GM12891 (cell line): ENCODE data around the gene SLC25A21.

Experiments used
- DNase-seq: peaks from one replicate; pipeline ENCODE4 v3.0.0; 2011; ENCODE audit warnings: low spot score; ENCODE audit not compliant: insufficient read length
- FAIRE-seq: peaks from 2 replicates; lab custom pipeline; 2011; peaks lifted over from hg19 to GRCh38; lab: Jason Lieb, UNC
- PAX5 ChIP-seq: IDR thresholded peaks from 2 replicates; pipeline ENCODE4 v1.6.1; 2011; ENCODE audit warnings: low read length, moderate library complexity, mild to moderate bottlenecking; ENCODE audit not compliant: insufficient read depth, severe bottlenecking
- POLR2A ChIP-seq: IDR thresholded peaks from 2 replicates; pipeline ENCODE4 v1.6.1; 2011; ENCODE audit warnings: low read depth, low read length, control low read depth
- POLR2AphosphoS5 ChIP-seq: IDR thresholded peaks from 2 replicates; pipeline ENCODE4 v1.6.1; 2011; ENCODE audit warnings: low read depth, low read length, control low read depth
- POU2F2 ChIP-seq: IDR thresholded peaks from 2 replicates; pipeline ENCODE4 v1.6.1; 2011; ENCODE audit warnings: low read depth, mild to moderate bottlenecking, control low read depth, low read length, moderate library complexity
- SPI1 ChIP-seq: IDR thresholded peaks from 2 replicates; pipeline ENCODE4 v1.6.1; 2011; ENCODE audit warnings: low read depth, low read length, control low read depth
- TAF1 ChIP-seq: IDR thresholded peaks from 2 replicates; pipeline ENCODE4 v1.6.1; 2011; ENCODE audit warnings: low read depth, low read length, control low read depth

The SLC25A21 gene

GRCh38 chr14:36665887-36666415 lies 506.5 kb downstream of the SLC25A21 start:
- TF ChIP-seq TAF1 (no peak), POLR2AphosphoS5 (no peak), PAX5 (no peak), POU2F2 (no peak)
- FAIRE-seq (no peak), DNase-seq (no peak)

- FAIRE-seq (no peak), DNase-seq (no peak)
- no peak for TF ChIP-seq TAF1
- TF ChIP-seq POLR2A = no peak
- no peak for TF ChIP-seq POLR2AphosphoS5
- TF ChIP-seq POU2F2 = no peak
- no peak for TF ChIP-seq PAX5
- TF ChIP-seq SPI1 = no peak
These were observed 507.8 kb downstream of the SLC25A21 start for GRCh38 chr14:36664322-36665193.

DNA sequence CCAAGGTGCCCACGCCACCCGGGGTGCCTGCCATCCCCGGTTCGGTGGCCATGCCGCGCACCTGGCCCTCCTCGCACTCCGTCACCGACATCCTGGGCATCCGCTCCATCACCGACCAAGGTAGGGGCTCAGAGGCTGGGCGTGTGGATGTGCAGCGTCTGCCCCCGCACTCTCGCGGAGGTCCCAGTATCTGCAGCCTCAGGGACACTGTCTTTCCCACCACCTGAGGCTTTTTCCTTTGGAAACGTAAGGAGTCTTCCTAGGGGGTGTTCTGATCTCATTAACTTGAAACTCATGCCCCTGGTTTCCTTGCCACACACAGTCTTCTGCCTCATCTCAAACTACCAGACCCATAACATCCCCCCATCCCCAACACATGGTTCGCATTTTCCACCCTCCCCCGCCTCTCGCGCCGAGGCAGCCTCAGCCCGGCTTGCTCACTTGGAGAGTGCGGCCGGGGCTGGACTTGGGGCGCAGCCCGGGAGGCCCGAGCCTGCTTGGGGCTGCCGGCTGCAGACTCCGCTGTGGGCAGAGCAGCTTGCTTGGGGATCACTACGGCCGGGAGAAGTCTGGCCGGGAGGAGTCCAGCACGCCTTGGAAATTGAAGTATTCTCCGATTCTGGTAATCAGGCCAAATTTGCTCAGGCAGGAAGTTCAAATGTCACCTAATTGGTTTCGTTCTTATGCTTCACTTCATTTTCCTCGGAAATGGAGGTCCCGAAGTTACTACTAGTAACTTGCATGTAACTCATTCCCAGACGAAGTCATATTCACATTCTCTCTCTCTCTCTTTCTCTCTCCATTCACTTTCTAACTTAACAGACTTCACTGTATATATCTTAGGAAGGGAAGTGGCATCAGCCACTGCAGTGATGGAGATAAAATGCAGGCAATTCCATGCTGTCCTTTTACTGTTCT lies 508.7 kb downstream of the SLC25A21 start:
- DNase-seq = no peak
- TF ChIP-seq POLR2A (no peak), POLR2AphosphoS5 (no peak), POU2F2 (no peak), PAX5 (no peak), TAF1 (no peak), SPI1 (no peak)
- FAIRE-seq = no peak

DNA sequence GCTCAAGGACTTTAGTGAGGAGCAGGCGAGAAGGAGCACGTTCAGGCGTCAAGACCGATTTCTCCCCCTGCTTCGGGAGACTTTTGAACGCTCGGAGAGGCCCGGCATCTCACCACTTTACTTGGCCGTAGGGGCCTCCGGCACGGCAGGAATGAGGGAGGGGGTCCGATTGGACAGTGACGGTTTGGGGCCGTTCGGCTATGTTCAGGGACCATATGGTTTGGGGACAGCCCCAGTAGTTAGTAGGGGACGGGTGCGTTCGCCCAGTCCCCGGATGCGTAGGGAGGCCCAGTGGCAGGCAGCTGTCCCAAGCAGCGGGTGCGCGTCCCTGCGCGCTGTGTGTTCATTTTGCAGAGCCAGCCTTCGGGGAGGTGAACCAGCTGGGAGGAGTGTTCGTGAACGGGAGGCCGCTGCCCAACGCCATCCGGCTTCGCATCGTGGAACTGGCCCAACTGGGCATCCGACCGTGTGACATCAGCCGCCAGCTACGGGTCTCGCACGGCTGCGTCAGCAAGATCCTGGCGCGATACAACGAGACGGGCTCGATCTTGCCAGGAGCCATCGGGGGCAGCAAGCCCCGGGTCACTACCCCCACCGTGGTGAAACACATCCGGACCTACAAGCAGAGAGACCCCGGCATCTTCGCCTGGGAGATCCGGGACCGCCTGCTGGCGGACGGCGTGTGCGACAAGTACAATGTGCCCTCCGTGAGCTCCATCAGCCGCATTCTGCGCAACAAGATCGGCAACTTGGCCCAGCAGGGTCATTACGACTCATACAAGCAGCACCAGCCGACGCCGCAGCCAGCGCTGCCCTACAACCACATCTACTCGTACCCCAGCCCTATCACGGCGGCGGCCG lies 509.6 kb downstream of the SLC25A21 start:
- DNase-seq (no peak), FAIRE-seq (no peak)
- TF ChIP-seq SPI1 (no peak), POU2F2 (no peak), POLR2A (no peak), TAF1 (no peak), POLR2AphosphoS5 (no peak), PAX5 (no peak)

GRCh38 chr14:36662258-36662542 lies 510.2 kb downstream of the SLC25A21 start:
- no peak for DNase-seq
- no peak for FAIRE-seq
- TF ChIP-seq PAX5 (no peak), POLR2AphosphoS5 (no peak), POU2F2 (no peak), TAF1 (no peak), POLR2A (no peak), SPI1 (no peak)

GRCh38 chr14:36661506-36662257 lies 510.7 kb downstream of the SLC25A21 start, which contains the start of gene PAX9:
Gene PAX9 (plus strand): TSS chr14:36661860. CDS start chr14:36662090, 230 bp downstream.
- DNase-seq (no peak), FAIRE-seq (no peak)
- TF ChIP-seq POU2F2 = no peak

DNA sequence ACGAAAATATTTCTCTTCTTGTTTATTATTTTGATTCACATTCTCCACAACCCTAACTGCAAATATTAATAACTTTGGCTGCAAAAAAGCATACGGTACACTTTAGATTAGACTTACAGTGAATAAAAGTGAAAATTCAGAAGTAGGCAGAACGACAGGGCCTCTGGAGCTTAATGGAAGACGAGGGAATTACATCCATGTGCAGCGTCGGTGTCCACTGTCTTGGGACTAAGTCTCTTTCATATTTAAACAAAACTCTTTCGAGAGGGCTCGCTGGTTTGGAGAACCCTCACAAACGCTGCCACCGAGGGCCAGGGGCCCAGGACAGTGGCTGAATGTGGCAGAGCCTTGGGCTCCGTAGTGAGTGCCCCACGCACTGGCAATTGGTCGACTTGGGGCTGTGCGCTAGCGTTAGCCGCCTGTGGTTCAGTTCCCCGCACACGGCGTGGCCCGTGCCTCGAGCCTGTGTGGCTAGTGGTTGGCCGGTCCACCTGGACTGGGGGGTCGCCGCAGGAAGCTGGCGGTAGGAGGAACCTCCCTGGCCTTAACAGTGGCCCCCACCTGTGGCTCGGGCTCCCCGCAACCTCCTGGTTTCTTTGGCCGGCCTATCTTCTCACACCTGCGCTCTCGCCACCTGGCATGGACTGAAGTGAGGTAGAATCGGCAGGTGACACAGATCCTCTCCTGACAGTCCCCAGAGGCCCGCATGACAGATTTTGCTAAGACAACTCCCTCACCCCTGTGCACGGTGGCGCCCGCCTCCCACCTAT lies 511.5 kb downstream of the SLC25A21 start:
- no peak for DNase-seq
- FAIRE-seq = no peak
- no peak for TF ChIP-seq POLR2AphosphoS5
- TF ChIP-seq PAX5 = no peak
- TF ChIP-seq TAF1 = no peak
- no peak for TF ChIP-seq POLR2A
- TF ChIP-seq POU2F2 = no peak
- TF ChIP-seq SPI1 = no peak
